Hematopoietic multipotent progenitor cell treated with erythropoietin and hydrocortisone succinate and interleukin-3 and kit ligand, for 17 days (in vitro differentiated cells): ENCODE data around the gene PRDM5.
"Not testable (repeated sequence)": the region's sequence is repeated elsewhere in the genome, so short reads cannot be mapped to it uniquely, and the experiment has no call there.

ENCODE experiments used
- DNase-seq: peaks from one replicate; pipeline ENCODE4 v3.0.0-alpha.2; 2015; ENCODE audit warnings: low spot score

The PRDM5 gene

GRCh38 chr4:120753854-120754253, 168.7 kb downstream of the PRDM5 start:
- DNase-seq: no peak

DNA sequence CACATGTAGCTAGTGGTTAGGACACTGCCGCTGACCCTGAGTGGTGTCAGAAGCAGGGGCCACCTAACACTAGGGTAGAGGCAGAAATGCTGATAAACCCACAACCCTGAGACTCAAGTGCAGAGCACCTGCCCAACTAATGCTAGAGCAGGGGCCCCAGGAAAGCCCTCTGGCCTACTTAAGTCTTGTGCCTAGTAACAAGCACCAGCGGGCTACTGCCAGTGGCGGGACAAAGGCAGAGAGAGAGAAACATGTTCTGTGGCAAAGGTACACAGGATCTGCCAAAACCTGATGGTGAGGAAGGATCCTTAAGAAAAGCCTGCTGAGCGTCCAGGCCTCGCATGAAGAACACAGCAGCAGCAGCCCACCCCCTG, 172.4 kb downstream of the PRDM5 start:
- DNase-seq: no peak

DNA sequence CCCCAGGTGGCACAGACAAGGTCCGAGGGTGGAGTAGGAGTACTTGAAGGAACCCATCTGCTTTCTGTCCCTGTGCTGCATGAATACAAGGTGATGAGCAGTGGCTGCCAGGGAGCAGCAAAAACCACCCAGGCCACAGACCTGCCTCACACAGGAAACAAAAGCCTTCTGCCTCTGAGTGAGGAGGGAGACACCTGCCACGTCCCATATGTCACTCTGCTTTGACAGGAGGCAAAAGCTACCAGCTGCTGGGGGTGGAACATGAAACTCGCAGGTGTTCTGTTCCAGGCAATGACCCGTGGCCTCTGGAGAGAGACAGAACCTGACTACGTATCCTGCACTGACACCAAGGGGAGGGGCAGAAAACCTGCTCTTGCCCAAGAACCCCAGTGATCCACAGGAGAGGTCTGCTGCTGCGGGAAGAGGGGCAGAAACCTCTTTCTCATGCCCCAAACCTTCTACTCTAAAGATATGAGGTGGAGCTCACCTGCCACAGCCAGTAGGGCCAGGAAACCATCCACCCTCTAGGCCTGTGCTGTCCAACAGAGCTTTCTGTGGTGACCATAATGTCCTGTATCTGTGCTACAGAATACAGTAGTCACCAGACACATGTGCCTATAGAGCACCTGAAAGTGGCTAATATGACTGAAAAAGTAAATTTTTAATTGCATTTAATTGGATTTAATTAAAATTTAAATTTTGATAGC, 172.9 kb downstream of the PRDM5 start:
- no peak for DNase-seq

- not testable (repeated sequence) for DNase-seq
Measured at GRCh38 chr4:120741636-120742035, 180.9 kb downstream of the PRDM5 start.

DNA sequence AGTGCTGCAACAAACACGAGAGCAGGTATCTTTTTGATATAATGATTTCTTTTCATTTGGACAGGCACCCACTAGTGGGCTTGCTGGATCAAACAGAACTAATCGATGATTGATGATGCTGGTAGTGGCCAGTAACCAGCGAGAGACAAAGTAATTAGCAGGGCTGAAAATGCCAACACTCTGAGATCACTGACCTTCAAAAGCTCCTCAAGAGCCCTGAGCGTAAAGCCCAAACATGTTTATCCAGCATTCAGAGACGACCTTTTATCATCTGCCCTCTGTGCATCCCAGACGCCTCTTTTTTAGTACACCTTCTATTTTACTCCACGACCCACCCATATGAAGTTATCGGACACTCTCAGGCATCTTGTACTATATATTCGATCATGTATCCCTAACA, 186.2 kb downstream of the PRDM5 start:
- no peak for DNase-seq

GRCh38 chr4:120733968-120734367, 188.6 kb downstream of the PRDM5 start:
- no peak for DNase-seq

DNA sequence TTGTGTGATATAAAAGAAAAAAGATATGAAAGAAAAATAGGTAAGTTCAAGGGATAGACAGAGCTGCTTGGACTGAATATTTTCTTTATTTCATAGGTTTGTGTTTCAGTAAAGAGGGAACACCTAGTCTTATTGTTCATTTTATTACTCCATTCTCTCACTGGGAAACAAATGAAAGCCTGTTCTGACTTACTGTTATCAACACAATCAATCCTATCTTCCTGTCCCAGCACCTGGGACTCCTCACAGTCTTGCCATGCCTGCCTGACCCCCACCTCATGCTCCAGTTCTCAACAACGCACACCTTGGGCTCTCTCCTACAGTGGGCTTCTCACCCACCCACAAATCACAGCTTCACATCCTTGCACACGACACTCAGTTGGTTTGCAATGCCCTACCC, 189.5 kb downstream of the PRDM5 start:
- no peak for DNase-seq

- DNase-seq: no peak
Measured at GRCh38 chr4:120731561-120731960, 191.0 kb downstream of the PRDM5 start.

GRCh38 chr4:120730777-120731320, 191.7 kb downstream of the PRDM5 start:
- no peak for DNase-seq

GRCh38 chr4:120728892-120729675, 193.4 kb downstream of the PRDM5 start:
- DNase-seq: no peak

DNA sequence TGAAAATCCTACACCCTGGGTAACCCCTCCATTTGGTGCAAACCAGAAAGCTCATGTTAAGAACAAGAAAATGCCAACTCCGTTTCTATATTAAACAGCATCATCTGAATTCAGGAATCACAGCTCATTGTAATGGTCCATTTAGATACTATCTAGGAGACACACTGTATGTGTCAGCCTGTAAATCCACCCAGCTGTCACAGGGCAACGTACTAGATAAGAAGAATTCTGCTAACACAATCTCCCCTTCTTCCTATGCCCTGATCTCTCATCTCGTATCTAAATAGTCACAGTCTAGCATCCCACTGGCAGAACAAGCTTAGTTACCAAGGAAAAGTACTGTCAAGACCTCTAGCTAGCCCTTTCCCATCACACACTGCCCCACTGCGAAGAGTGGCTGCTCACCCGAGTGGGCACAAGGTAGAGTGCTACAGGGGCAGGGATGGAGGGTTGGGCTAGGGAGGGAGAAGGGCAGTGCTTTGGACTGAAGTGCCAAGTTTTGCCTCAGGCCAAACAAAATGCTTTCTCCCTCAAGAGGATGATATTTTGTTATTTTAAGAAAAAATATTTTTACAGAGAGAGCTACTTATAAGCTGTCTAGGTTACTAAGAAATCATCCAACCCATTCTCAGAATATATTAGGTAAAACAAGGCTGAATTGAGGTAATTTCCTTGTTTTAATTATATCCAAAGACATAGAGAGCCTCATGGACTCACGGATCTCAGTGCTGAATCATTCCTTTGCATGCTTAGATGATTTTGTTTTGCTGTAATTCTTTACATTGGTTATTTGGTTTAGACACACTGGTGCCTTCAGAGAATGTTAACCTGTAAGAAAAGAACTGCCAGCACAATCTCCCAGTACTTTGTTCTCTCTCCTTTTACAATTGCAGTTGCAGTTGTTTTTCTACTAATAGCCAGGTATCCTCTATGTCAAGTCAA, 196.6 kb downstream of the PRDM5 start:
- DNase-seq: no peak

DNA sequence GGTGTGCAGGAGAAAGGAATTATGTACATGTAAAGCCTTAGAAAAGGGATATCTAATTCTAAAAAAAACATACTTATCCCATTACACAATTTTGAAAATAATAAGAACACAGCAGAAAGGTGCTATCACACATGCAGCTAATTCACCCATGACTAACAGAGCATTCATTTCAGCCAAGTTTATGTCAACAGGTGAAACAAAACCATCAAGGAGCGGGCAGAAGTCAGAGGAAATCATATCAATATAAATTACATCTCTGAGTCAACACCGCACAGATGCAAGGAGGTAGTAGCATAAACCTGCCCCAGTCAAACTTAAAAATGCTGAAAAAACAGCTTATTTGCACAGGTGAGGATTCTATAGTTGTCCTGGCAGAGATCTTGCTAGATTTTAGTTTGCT, 197.9 kb downstream of the PRDM5 start:
- no peak for DNase-seq

GRCh38 chr4:120723986-120724385, 198.5 kb downstream of the PRDM5 start:
- no peak for DNase-seq

GRCh38 chr4:120723105-120723504, 199.4 kb downstream of the PRDM5 start:
- no peak for DNase-seq

DNA sequence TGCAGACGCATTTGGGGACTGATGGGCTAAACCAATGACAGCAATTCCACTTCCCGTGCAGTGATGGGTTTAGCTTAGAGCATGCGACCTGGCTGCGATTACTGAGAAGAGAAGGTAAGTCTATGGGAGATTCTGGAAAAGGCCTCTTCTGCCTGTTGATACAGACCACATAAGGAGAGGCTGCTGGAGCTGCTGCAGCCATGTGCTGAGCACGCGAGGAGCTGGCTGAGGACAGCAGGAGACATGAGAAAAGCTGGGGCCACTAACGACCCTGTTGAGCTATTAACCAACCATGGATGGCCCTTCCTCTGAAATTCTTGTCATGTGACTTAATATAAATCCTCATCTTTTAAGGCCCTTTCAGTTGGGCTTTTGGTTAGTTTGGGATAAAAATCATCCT, 199.9 kb downstream of the PRDM5 start:
- DNase-seq: no peak

DNA sequence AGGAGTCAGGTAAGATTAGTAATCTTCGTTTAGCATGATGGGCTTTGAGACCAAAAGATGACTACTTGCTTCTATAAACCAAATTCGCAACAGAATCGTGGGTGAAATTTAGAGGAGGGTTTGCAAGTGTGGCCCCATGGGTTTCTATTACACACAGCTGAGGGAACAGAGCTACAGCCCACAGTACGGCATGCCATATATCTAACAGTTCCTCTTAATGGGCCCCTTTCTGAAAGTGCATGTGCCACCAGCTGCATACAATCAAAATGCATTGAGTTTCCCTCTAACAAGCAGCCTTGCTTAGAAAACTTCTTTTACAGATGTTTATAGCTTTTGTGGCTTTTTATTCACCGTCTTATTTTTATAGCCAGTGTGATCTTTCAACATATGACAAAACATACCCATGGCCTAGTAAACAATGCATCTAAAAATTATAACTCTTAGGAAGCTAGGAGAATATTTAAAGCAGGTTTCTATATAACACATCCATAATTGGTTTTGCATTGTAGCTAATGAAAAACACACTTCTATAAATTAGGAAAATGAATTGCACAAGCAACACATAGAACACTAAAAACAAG, 202.1 kb downstream of the PRDM5 start:
- no peak for DNase-seq

GRCh38 chr4:120718979-120719566, 203.5 kb downstream of the PRDM5 start:
- DNase-seq: no peak

DNA sequence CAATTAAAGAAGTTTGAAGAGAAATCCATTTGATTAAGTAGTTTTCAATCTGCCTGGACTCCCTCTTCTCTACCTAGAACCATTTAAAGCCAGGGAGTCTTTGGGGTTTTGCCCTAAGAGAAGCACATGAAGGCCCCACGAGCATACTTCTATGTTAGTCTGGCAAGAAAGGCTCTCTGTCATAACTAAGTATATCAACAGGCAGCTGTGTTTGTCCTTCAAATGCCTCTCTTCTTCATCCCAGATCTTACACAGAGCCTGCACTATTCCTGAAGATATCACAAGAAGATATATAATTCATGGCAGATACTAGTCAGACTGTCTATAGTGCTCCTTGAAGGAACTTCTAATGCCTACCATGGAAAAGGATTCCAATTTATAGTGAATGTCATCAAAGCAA, 206.2 kb downstream of the PRDM5 start:
- no peak for DNase-seq

- DNase-seq: no peak
Measured at GRCh38 chr4:120714417-120715010, 208.0 kb downstream of the PRDM5 start.

- no peak for DNase-seq
Measured at GRCh38 chr4:120709991-120710390, 212.5 kb downstream of the PRDM5 start.

- DNase-seq: no peak
Measured at GRCh38 chr4:120704538-120704937, 218.0 kb downstream of the PRDM5 start.
